Hepatocyte (in vitro differentiated cells): ENCODE data around the gene TRIM39. TPM values are rescaled to one million over a fixed set of nuclear protein-coding genes. Genes with fewer than 3 reads are reported as not detected.
A peak's percentile ranks its signal among the peaks of the same experiment; 100 is the strongest.

Experiments
- DNase-seq: peaks from one replicate; pipeline ENCODE4 v3.0.0-alpha.2; 2016; ENCODE audit warnings: low spot score
- H2AFZ ChIP-seq: fragments of 200-600 bp; sonication (generic); 2 replicates; pipeline ENCODE4 v1.6.0; 2016; ENCODE audit warnings: antibody characterized with exemption, mild to moderate bottlenecking
- H3K27ac ChIP-seq: fragments of 200-600 bp; sonication (generic); 2 replicates; pipeline ENCODE4 v1.5.1; 2016; ENCODE audit warnings: mild to moderate bottlenecking
- H3K27me3 ChIP-seq: fragments of 200-600 bp; sonication (generic); 2 replicates; pipeline ENCODE4 v1.6.1; 2016
- H3K36me3 ChIP-seq: fragments of 200-600 bp; sonication (generic); replicated peaks from 2 replicates; pipeline ENCODE4 v1.5.1; 2016; ENCODE audit warnings: low read depth; ENCODE audit not compliant: insufficient read depth
- H3K4me1 ChIP-seq: fragments of 200-600 bp; sonication (generic); 2 replicates; pipeline ENCODE4 v1.5.1; 2016; ENCODE audit warnings: mild to moderate bottlenecking, moderate library complexity; ENCODE audit not compliant: insufficient read depth
- H3K4me2 ChIP-seq: fragments of 200-600 bp; sonication (generic); 2 replicates; pipeline ENCODE4 v1.6.0; 2016
- H3K4me3 ChIP-seq: fragments of 200-600 bp; sonication (generic); 2 replicates; pipeline ENCODE4 v1.5.1; 2016; ENCODE audit warnings: mild to moderate bottlenecking
- H3K79me2 ChIP-seq: fragments of 200-600 bp; sonication (generic); 2 replicates; pipeline ENCODE4 v1.6.0; 2017; ENCODE audit warnings: mild to moderate bottlenecking
- H3K9me2 ChIP-seq: fragments of 200-600 bp; sonication (generic); replicated peaks from 2 replicates; pipeline ENCODE4 v1.6.0; 2017; ENCODE audit warnings: mild to moderate bottlenecking; ENCODE audit not compliant: insufficient read depth
- H3K9me3 ChIP-seq: fragments of 200-600 bp; sonication (generic); 2 replicates; pipeline ENCODE4 v1.5.1; 2016; ENCODE audit warnings: low read depth, mild to moderate bottlenecking
- H4K20me1 ChIP-seq: fragments of 200-600 bp; sonication (generic); 2 replicates; pipeline ENCODE4 v1.6.0; 2016; ENCODE audit warnings: mild to moderate bottlenecking; ENCODE audit not compliant: insufficient read depth, poor library complexity, severe bottlenecking
- EZH2 ChIP-seq: fragments of 200-600 bp; sonication (generic); IDR thresholded peaks from 2 replicates; pipeline ENCODE4 v1.6.1; 2016; ENCODE audit warnings: antibody characterized with exemption, mild to moderate bottlenecking, borderline replicate concordance
- EZH2phosphoT487 ChIP-seq: fragments of 200-600 bp; sonication (generic); IDR thresholded peaks from one replicate; pipeline ENCODE4 v1.6.1; 2018; ENCODE audit warnings: antibody characterized with exemption, mild to moderate bottlenecking, low read depth, moderate library complexity; ENCODE audit not compliant: unreplicated experiment, severe bottlenecking
- WGBS: methylation state at CpG from one replicate; pipeline ENCODE4 v1.1.6; 2016; ENCODE audit warnings: low lambda C conversion rate; ENCODE audit errors: missing lambda C conversion rate; 5-methylcytosine and 5-hydroxymethylcytosine counted together
- polyA plus RNA-seq: library from polyadenylated mRNA; unstranded; fragments of >200 nt; fragmentation: Nextera tagmentation; extraction: Ambion mirVana; gene quantifications from 2 replicates; pipeline ENCODE4 v1.2.1, GENCODE V29; 2016
- total RNA-seq: library from RNA; depleted of rRNA; stranded (reverse); fragments of >200 nt; gene quantifications from 2 replicates; pipeline ENCODE4 v1.2.3, GENCODE V29; 2014
- TF ChIP-seq, protein P1 (sequence below): fragments of 200-600 bp; sonication (generic); IDR thresholded peaks from 2 replicates; pipeline ENCODE4 v1.5.1; 2016; ENCODE audit warnings: antibody characterized with exemption, mild to moderate bottlenecking; ENCODE audit not compliant: poor library complexity

TRIM39 gene
- total and polyA plus RNA-seq, 2 experiments from 2014 or later = 7.8 to 8.8 TPM

DNA sequence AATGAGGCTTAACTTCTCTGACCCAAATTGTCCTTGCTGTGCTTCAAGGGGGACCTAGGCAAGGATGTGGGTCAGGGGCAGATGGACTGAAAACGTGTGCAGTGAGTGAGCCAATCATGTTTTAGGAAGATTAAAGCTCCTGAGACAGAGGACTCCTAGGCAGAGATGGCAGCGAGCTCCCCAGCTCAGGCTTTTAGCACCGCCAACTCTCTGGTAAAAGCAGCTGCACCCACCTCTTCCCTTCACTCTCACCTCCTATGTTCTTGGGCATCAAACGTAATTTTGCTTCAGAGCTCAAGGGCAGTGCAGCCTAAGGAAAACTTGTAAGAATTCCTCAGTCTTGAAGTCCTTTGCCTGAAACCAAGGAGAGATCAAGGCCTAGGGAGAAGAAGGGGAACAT lies 28.6 kb downstream of the TRIM39 start:
- H3K4me3 ChIP-seq = no peak overlapping the region
- H3K36me3 ChIP-seq = no peaks in the 10 kb centered on the region
- H3K27me3 ChIP-seq = peaks cover 26% of the 10 kb centered on the region
- no peak for DNase-seq
- 64% methylated on average over 4 of the region's 4 CpGs for WGBS
- no peaks in the 10 kb centered on the region for H3K9me2 ChIP-seq
- no peak overlapping the region for H2AFZ ChIP-seq
- H4K20me1 ChIP-seq = no peaks in the 10 kb centered on the region
- H3K4me1 ChIP-seq = no peaks in the 10 kb centered on the region
- H3K9me3 ChIP-seq = no peaks in the 10 kb centered on the region
- no peak overlapping the region for H3K4me2 ChIP-seq
- no peaks in the 10 kb centered on the region for H3K79me2 ChIP-seq
- TF ChIP-seq EZH2phosphoT487 = no peak
- H3K27ac ChIP-seq = no peak overlapping the region

DNA sequence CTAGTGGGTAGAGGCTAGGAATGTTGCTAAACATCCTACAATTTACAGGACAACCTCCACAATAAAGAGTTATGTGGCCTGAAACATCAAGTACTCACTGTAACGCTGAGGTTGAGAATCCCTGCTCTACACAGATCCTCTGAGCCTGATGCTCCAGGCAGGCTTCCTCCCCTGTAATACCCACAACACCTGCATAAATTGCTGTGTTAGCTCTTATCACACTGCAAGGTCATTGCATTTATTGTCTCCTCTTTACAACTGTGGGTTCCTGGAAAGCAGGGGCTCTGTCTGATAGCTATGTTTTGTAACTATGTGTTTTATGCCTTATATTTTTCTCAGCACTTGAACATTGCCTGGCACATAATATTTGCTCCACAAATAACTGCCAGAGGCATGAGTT lies 29.8 kb downstream of the TRIM39 start:
- Histone ChIP-seq H3K27ac (no peak overlapping the region), H3K4me2 (no peak overlapping the region), H4K20me1 (no peaks in the 10 kb centered on the region), H3K9me2 (no peaks in the 10 kb centered on the region), H2AFZ (no peak overlapping the region), H3K36me3 (no peaks in the 10 kb centered on the region), H3K4me3 (no peak overlapping the region), H3K9me3 (no peaks in the 10 kb centered on the region), H3K4me1 (no peaks in the 10 kb centered on the region), H3K27me3 (peaks cover 39% of the 10 kb centered on the region), H3K79me2 (no peaks in the 10 kb centered on the region)
- WGBS = 82% methylated on average over 1 of the region's 1 CpG
- TF ChIP-seq, protein P1, sequence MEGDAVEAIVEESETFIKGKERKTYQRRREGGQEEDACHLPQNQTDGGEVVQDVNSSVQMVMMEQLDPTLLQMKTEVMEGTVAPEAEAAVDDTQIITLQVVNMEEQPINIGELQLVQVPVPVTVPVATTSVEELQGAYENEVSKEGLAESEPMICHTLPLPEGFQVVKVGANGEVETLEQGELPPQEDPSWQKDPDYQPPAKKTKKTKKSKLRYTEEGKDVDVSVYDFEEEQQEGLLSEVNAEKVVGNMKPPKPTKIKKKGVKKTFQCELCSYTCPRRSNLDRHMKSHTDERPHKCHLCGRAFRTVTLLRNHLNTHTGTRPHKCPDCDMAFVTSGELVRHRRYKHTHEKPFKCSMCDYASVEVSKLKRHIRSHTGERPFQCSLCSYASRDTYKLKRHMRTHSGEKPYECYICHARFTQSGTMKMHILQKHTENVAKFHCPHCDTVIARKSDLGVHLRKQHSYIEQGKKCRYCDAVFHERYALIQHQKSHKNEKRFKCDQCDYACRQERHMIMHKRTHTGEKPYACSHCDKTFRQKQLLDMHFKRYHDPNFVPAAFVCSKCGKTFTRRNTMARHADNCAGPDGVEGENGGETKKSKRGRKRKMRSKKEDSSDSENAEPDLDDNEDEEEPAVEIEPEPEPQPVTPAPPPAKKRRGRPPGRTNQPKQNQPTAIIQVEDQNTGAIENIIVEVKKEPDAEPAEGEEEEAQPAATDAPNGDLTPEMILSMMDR = no peak
- TF ChIP-seq EZH2phosphoT487 (no peak), EZH2 (no peak)
- no peak for DNase-seq

DNA sequence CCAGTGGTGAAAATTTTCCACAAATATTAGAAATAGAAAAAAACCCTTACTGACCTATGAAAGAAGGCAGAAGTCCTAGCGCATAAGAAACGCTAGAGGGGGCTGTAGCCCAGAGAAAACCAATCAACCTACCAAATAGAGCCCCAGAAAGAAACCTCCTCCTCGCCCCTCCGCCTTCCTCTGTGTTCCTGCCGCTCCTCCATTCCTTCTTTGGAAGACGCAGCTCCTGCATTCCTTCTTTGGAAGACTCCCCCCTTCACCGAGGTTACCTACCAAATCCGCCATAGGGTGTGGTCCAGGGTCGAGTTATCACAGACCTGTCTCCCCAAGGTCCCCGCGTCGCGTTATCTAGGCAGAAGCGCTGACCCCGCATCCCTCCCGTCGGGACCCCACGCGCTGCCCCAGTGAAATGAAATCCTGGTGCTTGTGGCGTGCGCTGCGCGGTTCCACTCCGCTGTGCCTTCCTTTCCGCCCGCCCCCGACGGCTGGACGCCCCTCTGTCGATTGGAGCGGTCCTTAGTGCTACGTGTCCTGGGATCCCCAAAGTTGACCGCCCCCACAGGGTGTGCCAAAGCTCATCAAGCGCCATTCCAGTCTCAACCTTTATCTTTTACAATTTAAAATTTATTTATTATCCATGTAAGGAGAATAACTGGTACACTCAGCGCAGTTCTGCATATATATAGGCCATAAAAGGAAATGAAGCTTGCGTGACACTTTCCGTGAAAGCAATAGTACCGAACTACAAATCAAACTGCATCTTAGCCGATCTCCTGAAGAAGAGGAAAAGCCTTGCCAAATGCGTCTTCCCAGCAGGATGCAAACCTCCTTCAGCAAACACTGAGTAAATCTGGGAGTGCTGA lies 31.2 kb downstream of the TRIM39 start:
- Histone ChIP-seq H3K27me3 (peaks cover 51% of the 10 kb centered on the region), H4K20me1 (no peaks in the 10 kb centered on the region), H3K4me1 (no peaks in the 10 kb centered on the region), H3K79me2 (no peaks in the 10 kb centered on the region), H3K9me2 (no peaks in the 10 kb centered on the region), H3K4me2 (peak overlapping the region; percentile 90), H2AFZ (peak overlapping the region; percentile 78), H3K36me3 (no peaks in the 10 kb centered on the region), H3K27ac (no peak overlapping the region), H3K9me3 (no peaks in the 10 kb centered on the region), H3K4me3 (peak overlapping the region; percentile 55)
- DNase-seq = peak; percentile 80
- TF ChIP-seq EZH2 = peak; percentile 79
- TF ChIP-seq, protein P1 = peak; percentile 77
- peak; percentile 30 for TF ChIP-seq EZH2phosphoT487
- WGBS = 4% methylated on average over 34 of the region's 40 CpGs

- WGBS = 69% methylated on average over 5 of the region's 5 CpGs
- H3K9me2 ChIP-seq = no peaks in the 10 kb centered on the region
- H3K4me2 ChIP-seq = no peak overlapping the region
- no peak overlapping the region for H2AFZ ChIP-seq
- H3K36me3 ChIP-seq = no peaks in the 10 kb centered on the region
- no peak for TF ChIP-seq EZH2phosphoT487
- TF ChIP-seq, protein P1 = no peak
- TF ChIP-seq EZH2 = no peak
- no peak for DNase-seq
- H3K27me3 ChIP-seq = peaks cover 64% of the 10 kb centered on the region
- H4K20me1 ChIP-seq = no peaks in the 10 kb centered on the region
- no peak overlapping the region for H3K4me3 ChIP-seq
- H3K79me2 ChIP-seq = no peaks in the 10 kb centered on the region
- H3K27ac ChIP-seq = no peak overlapping the region
- no peaks in the 10 kb centered on the region for H3K4me1 ChIP-seq
- H3K9me3 ChIP-seq = no peaks in the 10 kb centered on the region
These were observed 32.5 kb downstream of the TRIM39 start for GRCh38 chr6:30359276-30359675.
